ENCODE measurements around the gene PITPNM2.

DNA sequence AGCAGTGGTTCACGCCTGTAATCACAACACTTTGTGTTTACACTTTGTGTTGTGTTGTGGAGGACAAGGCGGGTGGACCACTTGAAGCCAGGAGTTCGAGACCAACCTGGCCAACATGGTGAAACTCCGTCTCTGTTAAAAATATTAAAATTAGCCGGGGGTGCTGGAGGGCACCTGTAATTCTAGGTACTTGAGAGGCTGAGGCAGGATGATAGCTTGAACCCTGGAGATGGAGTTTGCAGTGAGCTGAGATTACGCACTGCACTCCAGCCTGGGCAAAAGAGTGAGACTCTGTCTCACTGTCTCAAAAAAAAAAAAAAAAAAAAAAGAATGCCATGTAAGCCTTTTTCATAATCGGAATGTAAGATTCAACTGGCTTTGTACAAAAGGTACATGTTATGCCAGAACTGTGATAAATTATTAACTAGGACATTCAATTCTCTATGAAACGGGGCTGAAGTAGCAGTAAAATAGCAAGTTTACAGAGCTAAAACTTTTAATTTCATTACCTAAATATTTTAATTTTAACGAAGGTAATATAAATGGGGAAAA, 13.9 kb upstream of the PITPNM2 start:
- TF ChIP-seq, protein P1, sequence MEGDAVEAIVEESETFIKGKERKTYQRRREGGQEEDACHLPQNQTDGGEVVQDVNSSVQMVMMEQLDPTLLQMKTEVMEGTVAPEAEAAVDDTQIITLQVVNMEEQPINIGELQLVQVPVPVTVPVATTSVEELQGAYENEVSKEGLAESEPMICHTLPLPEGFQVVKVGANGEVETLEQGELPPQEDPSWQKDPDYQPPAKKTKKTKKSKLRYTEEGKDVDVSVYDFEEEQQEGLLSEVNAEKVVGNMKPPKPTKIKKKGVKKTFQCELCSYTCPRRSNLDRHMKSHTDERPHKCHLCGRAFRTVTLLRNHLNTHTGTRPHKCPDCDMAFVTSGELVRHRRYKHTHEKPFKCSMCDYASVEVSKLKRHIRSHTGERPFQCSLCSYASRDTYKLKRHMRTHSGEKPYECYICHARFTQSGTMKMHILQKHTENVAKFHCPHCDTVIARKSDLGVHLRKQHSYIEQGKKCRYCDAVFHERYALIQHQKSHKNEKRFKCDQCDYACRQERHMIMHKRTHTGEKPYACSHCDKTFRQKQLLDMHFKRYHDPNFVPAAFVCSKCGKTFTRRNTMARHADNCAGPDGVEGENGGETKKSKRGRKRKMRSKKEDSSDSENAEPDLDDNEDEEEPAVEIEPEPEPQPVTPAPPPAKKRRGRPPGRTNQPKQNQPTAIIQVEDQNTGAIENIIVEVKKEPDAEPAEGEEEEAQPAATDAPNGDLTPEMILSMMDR (IDR thresholded peaks at IDR 0.05), result no peak
- no peak for TF ChIP-seq POLR2A (IDR thresholded peaks at IDR 0.05)
